Upper lobe of right lung (tissue), 1 donor: ENCODE data around the gene TERT. TPM values are rescaled to one million over a fixed set of nuclear protein-coding genes. Genes with fewer than 3 reads are reported as not detected.
"Not testable (repeated sequence)": the region's sequence is repeated elsewhere in the genome, so short reads cannot be mapped to it uniquely, and the experiment has no call there.

Source experiments
- ATAC-seq: fragments of 200-7000 bp; cut with Tn5 transposase; one replicate; pipeline ENCODE4 v1.9.1; 2020; ENCODE audit warnings: mild to moderate bottlenecking, moderate library complexity
- DNase-seq: peaks from one replicate; pipeline ENCODE4 v3.0.0-alpha.2; 2020
- H3K27ac ChIP-seq: fragments of 200-600 bp; one replicate; pipeline ENCODE4 v1.8.0; 2022
- H3K27me3 ChIP-seq: fragments of 200-600 bp; one replicate; pipeline ENCODE4 v1.8.0; 2022; ENCODE audit warnings: mild to moderate bottlenecking
- H3K36me3 ChIP-seq: fragments of 200-600 bp; one replicate; pipeline ENCODE4 v1.8.0; 2022
- H3K4me1 ChIP-seq: fragments of 200-600 bp; one replicate; pipeline ENCODE4 v1.8.0; 2022
- H3K4me3 ChIP-seq: fragments of 200-600 bp; one replicate; pipeline ENCODE4 v1.8.0; 2022; ENCODE audit warnings: mild to moderate bottlenecking
- H3K9me3 ChIP-seq: fragments of 200-600 bp; one replicate; pipeline ENCODE4 v1.8.0; 2022
- CTCF ChIP-seq: fragments of 200-600 bp; IDR thresholded peaks from one replicate; pipeline ENCODE4 v1.8.0; 2022; ENCODE audit warnings: antibody characterized with exemption
- intact Hi-C: fragments of 100-400 bp; cut with DNase I; formaldehyde crosslinking; loops from one replicate; pipeline ENCODE4 v1.11.0; 2022
- total RNA-seq: library from RNA; stranded (reverse); fragmentation: NEBNext Ultra II Directional; extraction: Animal tissue kit (Norgen Biotek cat#: 25700); gene quantifications from one replicate; pipeline ENCODE4 v1.2.1, GENCODE V29; 2021
- donor health status: DM: no; HTN: yes; CAD: no; lungs with severe emphysema.

The TERT gene
- total RNA-seq, 1 donor from 2014 or later: not detected

GRCh38 chr5:1278656-1279442 is 16.0 kb downstream of the TERT start:
- no peaks in the 10 kb centered on the region for H3K36me3 ChIP-seq
- peak; percentile 15 for ATAC-seq
- intact Hi-C loops: no loop called here
- no peaks in the 10 kb centered on the region for H3K27me3 ChIP-seq
- H3K27ac ChIP-seq: no peak overlapping the region
- H3K9me3 ChIP-seq: no peaks in the 10 kb centered on the region
- no peak for TF ChIP-seq CTCF
- no peaks in the 10 kb centered on the region for H3K4me1 ChIP-seq
- DNase-seq: peak; percentile 48
- H3K4me3 ChIP-seq: no peak overlapping the region

- Histone ChIP-seq H3K4me3 (no peak overlapping the region), H3K9me3 (no peaks in the 10 kb centered on the region), H3K27ac (no peak overlapping the region), H3K36me3 (no peaks in the 10 kb centered on the region), H3K27me3 (no peaks in the 10 kb centered on the region), H3K4me1 (no peaks in the 10 kb centered on the region)
- DNase-seq: no peak
- TF ChIP-seq CTCF: no peak
- intact Hi-C loops: no loop called here
- ATAC-seq: no peak
Measured at GRCh38 chr5:1278216-1278615, 16.7 kb downstream of the TERT start.

- no peak overlapping the region for H3K27ac ChIP-seq
- DNase-seq: no peak
- intact Hi-C loops: no loop called here
- H3K4me3 ChIP-seq: no peak overlapping the region
- no peaks in the 10 kb centered on the region for H3K9me3 ChIP-seq
- no peak for ATAC-seq
- H3K4me1 ChIP-seq: no peaks in the 10 kb centered on the region
- TF ChIP-seq CTCF: no peak
- no peaks in the 10 kb centered on the region for H3K27me3 ChIP-seq
- no peaks in the 10 kb centered on the region for H3K36me3 ChIP-seq
Measured at GRCh38 chr5:1277781-1278180, 17.1 kb downstream of the TERT start.

- Histone ChIP-seq H3K36me3 (no peaks in the 10 kb centered on the region), H3K27me3 (no peaks in the 10 kb centered on the region), H3K27ac (no peak overlapping the region), H3K4me1 (no peaks in the 10 kb centered on the region), H3K4me3 (no peak overlapping the region), H3K9me3 (no peaks in the 10 kb centered on the region)
- intact Hi-C loops: no loop called here
- TF ChIP-seq CTCF: no peak
- ATAC-seq (no peak), DNase-seq (no peak)
Measured at GRCh38 chr5:1277331-1277730, 17.5 kb downstream of the TERT start.

GRCh38 chr5:1276930-1277329 is 17.9 kb downstream of the TERT start:
- no peak overlapping the region for H3K4me3 ChIP-seq
- intact Hi-C loops: no loop called here
- DNase-seq: no peak
- no peak overlapping the region for H3K27ac ChIP-seq
- H3K9me3 ChIP-seq: no peaks in the 10 kb centered on the region
- H3K4me1 ChIP-seq: no peaks in the 10 kb centered on the region
- ATAC-seq: no peak
- no peak for TF ChIP-seq CTCF
- no peaks in the 10 kb centered on the region for H3K36me3 ChIP-seq
- H3K27me3 ChIP-seq: no peaks in the 10 kb centered on the region

GRCh38 chr5:1275397-1276391 is 19.2 kb downstream of the TERT start:
- H3K4me1 ChIP-seq, intact Hi-C loops, H3K27ac ChIP-seq, H3K36me3 ChIP-seq, H3K27me3 ChIP-seq, DNase-seq, ATAC-seq, H3K4me3 ChIP-seq, H3K9me3 ChIP-seq: not testable (repeated sequence)
